ENCODE measurements around the gene NRL.

Gene NRL

GRCh38 chr14:24080888-24081738, 33.6 kb downstream of the NRL start:
- no peak for FAIRE-seq

- no peak for FAIRE-seq
Observed at GRCh38 chr14:24080142-24080530, 34.6 kb downstream of the NRL start.

- no peak for FAIRE-seq
Observed at GRCh38 chr14:24079491-24080141, 35.1 kb downstream of the NRL start.

GRCh38 chr14:24078146-24078545, 36.6 kb downstream of the NRL start:
- FAIRE-seq = no peak

GRCh38 chr14:24077086-24077485, 37.7 kb downstream of the NRL start:
- no peak for FAIRE-seq

- no peak for FAIRE-seq
Observed at GRCh38 chr14:24076302-24076601, 38.5 kb downstream of the NRL start.

GRCh38 chr14:24075485-24076301, 39.1 kb downstream of the NRL start:
- no peak for FAIRE-seq

GRCh38 chr14:24074625-24075484, 39.9 kb downstream of the NRL start:
- no peak for FAIRE-seq

GRCh38 chr14:24072881-24073877, 41.6 kb downstream of the NRL start:
- FAIRE-seq = no peak

- FAIRE-seq = no peak
Observed at GRCh38 chr14:24072436-24072835, 42.3 kb downstream of the NRL start.

- FAIRE-seq = no peak
Observed at GRCh38 chr14:24071836-24072430, 42.8 kb downstream of the NRL start.

- FAIRE-seq = no peak
Observed at GRCh38 chr14:24071144-24071697, 43.5 kb downstream of the NRL start, which contains the start of gene CPNE6. TSS of gene CPNE6 (plus strand) at chr14:24071562. CDS start at chr14:24072937, 1,375 bp downstream.

GRCh38 chr14:24070285-24071143, 44.2 kb downstream of the NRL start:
- FAIRE-seq = no peak

GRCh38 chr14:24069411-24069735, 45.4 kb downstream of the NRL start:
- FAIRE-seq = no peak

- FAIRE-seq = no peak
Observed at GRCh38 chr14:24068711-24069410, 45.9 kb downstream of the NRL start.

- no peak for FAIRE-seq
Observed at GRCh38 chr14:24067133-24068082, 47.3 kb downstream of the NRL start.

GRCh38 chr14:24066496-24067132, 48.1 kb downstream of the NRL start:
- no peak for FAIRE-seq
